GM10266 (cell line): Measurements from ENCODE around the gene ANXA8.

Experiments
- DNase-seq: peaks from one replicate; pipeline ENCODE4 v3.0.0; 2012; ENCODE audit errors: extremely low spot score
- CTCF ChIP-seq: IDR thresholded peaks from 2 replicates; pipeline ENCODE4 v1.5.1; 2012; ENCODE audit warnings: mild to moderate bottlenecking, low read depth; ENCODE audit not compliant: control insufficient read depth, insufficient read depth; ENCODE audit errors: missing control alignments

Gene ANXA8

GRCh38 chr10:47454780-47455058 is 29.2 kb downstream of the ANXA8 start:
- TF ChIP-seq CTCF, result no peak
- no peak for DNase-seq

- no peak for DNase-seq
- no peak for TF ChIP-seq CTCF
These were observed 29.7 kb downstream of the ANXA8 start for GRCh38 chr10:47454008-47454779.

- no peak for TF ChIP-seq CTCF
- no peak for DNase-seq
These were observed 30.5 kb downstream of the ANXA8 start for GRCh38 chr10:47453141-47454007.

GRCh38 chr10:47452495-47453140 is 31.3 kb downstream of the ANXA8 start:
- no peak for TF ChIP-seq CTCF
- DNase-seq, result no peak

- no peak for TF ChIP-seq CTCF
These were observed 31.9 kb downstream of the ANXA8 start for GRCh38 chr10:47451998-47452494.

GRCh38 chr10:47451273-47451997 is 32.5 kb downstream of the ANXA8 start:
- TF ChIP-seq CTCF, result no peak
- no peak for DNase-seq

More at GRCh38 chr10:47451998-47452494, 31.9 kb downstream of the ANXA8 start:
- DNase-seq, result no peak
